Right lobe of liver (tissue), 6 donors: ENCODE results near the gene ELOVL5. TPM values are rescaled to one million over a fixed set of nuclear protein-coding genes. Genes with fewer than 3 reads are reported as not detected.
A peak's percentile ranks its signal among the peaks of the same experiment; 100 is the strongest.
"Not testable (repeated sequence)": the region's sequence is repeated elsewhere in the genome, so short reads cannot be mapped to it uniquely, and the experiment has no call there.

Experiments
- ATAC-seq, 4 donors: fragments of 200-7000 bp; cut with Tn5 transposase; one replicate each; pipeline ENCODE4 v1.9.1; 2020; ENCODE audit warnings: mild to moderate bottlenecking in 4 of 4, moderate library complexity in 4 of 4
- DNase-seq, 3 donors: peaks; one replicate each; pipeline ENCODE4 v3.0.0-alpha.2; 2020
- H3K27ac ChIP-seq, 3 donors: fragments of 200-600 bp; one replicate each; pipeline ENCODE4 v1.8.0; 2022
- H3K27me3 ChIP-seq, 2 donors: fragments of 200-600 bp; one replicate each; pipeline ENCODE4 v1.8.0; 2022
- H3K36me3 ChIP-seq, 4 donors: fragments of 200-600 bp; sonication (generic) in 1 of 4; one replicate each; pipeline versions ENCODE4 v1.5.1 to v1.8.0; 2017 to 2022; ENCODE audit warnings: control low read depth in 1 of 4
- H3K4me1 ChIP-seq, 4 donors: fragments of 200-600 bp; sonication (generic) in 1 of 4; one replicate each; pipeline versions ENCODE4 v1.5.1 to v1.8.0; 2017 to 2022; ENCODE audit warnings: control low read depth in 1 of 4
- H3K4me3 ChIP-seq, 3 donors: fragments of 200-600 bp; one replicate each; pipeline ENCODE4 v1.8.0; 2022
- H3K9me3 ChIP-seq, 4 donors: fragments of 200-600 bp; sonication (generic) in 1 of 4; one replicate each; pipeline versions ENCODE4 v1.5.1 to v1.8.0; 2017 to 2022; ENCODE audit warnings: control low read depth in 1 of 4
- POLR2A ChIP-seq: fragments of 450-650 bp; IDR thresholded peaks from one replicate; pipeline ENCODE4 v1.6.1; 2017; ENCODE audit warnings: antibody characterized with exemption, mild to moderate bottlenecking
- WGBS: methylation state at CpG from one replicate; pipeline ENCODE4 v1.1.6; 2018; ENCODE audit warnings: low coverage, low lambda C conversion rate; ENCODE audit not compliant: insufficient coverage; ENCODE audit errors: missing lambda C conversion rate; 5-methylcytosine and 5-hydroxymethylcytosine counted together
- intact Hi-C, 2 donors: fragments of 100-400 bp; cut with DNase I; formaldehyde crosslinking; loops; one replicate each; pipeline versions ENCODE4 v1.11.2 to v1.14.1; 2022
- total RNA-seq, 6 experiments: library from RNA; depleted of rRNA in 2 of 6; stranded (reverse); fragments of >200 nt in 2 of 6; fragmentation: NEBNext Ultra II Directional in 3 of 6; extraction: Animal tissue kit (Norgen Biotek cat#: 25700) in 3 of 6; gene quantifications; one replicate each; pipeline versions ENCODE4 v1.1.0 to v1.2.4, GENCODE V29; 2016 to 2023
- TF ChIP-seq, protein P1 (sequence below), 4 donors: fragments of 200-600 bp in 3 of 4; fragments of 450-650 bp in 1 of 4; IDR thresholded peaks; one replicate each; pipeline versions ENCODE4 v1.5.1 to v1.8.0; 2016 to 2022; ENCODE audit warnings: antibody characterized with exemption in 4 of 4, mild to moderate bottlenecking in 2 of 4
- donor health status: DM: no; HTN: yes; CAD: no.
- donor health status: DM: no; HTN: no; CAD: no.
- donor health status: DM: no; HTN: no; CAD: no.
- donor health status: DM: no; HTN: yes; CAD: no.
- donor health status: DM: no; HTN: yes; CAD: no.

The ELOVL5 gene
- total RNA-seq, 6 experiments from 2014 or later = 48.5 to 117 (median 55.7) TPM

DNA sequence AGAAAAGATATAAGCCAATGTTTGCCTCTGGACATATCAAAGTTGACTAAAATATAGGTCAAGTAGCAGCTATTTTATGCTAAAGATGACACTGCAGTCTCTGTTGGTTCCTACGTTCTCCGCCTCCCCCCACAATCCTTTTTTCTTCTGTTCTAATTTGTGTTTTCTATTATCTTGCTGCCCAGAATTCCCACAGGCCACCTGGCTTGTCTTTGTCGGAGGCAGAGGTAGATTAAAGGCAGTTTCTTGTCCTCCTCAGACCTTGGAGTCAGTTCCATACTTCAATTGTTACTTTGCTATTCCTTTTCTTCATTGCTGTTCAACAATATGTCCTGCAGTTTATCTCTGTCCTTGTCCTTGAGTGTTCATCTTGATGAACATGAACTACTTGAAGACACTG, 3.6 kb upstream of the ELOVL5 start:
- H3K27ac ChIP-seq = no peak overlapping the region
- H3K9me3 ChIP-seq = no peaks in the 10 kb centered on the region
- no peaks in the 10 kb centered on the region for H3K36me3 ChIP-seq
- DNase-seq (no peak), ATAC-seq (no peak)
- TF ChIP-seq, protein P1, sequence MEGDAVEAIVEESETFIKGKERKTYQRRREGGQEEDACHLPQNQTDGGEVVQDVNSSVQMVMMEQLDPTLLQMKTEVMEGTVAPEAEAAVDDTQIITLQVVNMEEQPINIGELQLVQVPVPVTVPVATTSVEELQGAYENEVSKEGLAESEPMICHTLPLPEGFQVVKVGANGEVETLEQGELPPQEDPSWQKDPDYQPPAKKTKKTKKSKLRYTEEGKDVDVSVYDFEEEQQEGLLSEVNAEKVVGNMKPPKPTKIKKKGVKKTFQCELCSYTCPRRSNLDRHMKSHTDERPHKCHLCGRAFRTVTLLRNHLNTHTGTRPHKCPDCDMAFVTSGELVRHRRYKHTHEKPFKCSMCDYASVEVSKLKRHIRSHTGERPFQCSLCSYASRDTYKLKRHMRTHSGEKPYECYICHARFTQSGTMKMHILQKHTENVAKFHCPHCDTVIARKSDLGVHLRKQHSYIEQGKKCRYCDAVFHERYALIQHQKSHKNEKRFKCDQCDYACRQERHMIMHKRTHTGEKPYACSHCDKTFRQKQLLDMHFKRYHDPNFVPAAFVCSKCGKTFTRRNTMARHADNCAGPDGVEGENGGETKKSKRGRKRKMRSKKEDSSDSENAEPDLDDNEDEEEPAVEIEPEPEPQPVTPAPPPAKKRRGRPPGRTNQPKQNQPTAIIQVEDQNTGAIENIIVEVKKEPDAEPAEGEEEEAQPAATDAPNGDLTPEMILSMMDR (IDR thresholded peaks at IDR 0.05) = no peak
- no peak for TF ChIP-seq POLR2A
- no peaks in the 10 kb centered on the region for H3K4me1 ChIP-seq
- H3K4me3 ChIP-seq = no peak overlapping the region
- 88% methylated on average over 2 of the region's 3 CpGs for WGBS
- H3K27me3 ChIP-seq = no peaks in the 10 kb centered on the region
- intact Hi-C loops = no loop called here

DNA sequence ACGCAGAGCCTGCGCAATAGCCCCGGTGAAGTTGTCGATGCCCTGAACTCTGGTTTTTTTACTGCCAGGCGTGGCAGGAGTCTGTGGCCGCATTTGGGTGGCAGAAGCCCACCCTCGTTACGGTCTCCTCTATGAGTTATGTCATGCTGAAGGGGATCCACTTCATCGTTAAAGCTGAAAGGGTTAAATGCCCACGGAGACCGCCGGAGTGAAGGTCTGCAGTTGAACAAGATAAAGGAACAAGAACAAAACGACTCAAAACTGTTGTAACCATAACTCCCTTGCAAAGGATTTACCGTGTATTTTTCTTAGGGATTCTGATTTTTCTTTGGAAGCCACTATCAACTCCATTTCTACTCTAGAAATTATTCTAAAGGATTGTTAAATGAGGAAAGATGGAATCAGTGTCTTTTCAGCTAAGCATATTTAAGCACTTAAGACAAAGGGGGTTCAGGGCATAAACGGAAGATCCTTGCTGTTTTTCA, 501 bp upstream of the ELOVL5 start:
- H3K4me1 ChIP-seq = peaks cover 0 to 21% (median 11%) of the 10 kb centered on the region in 4 donors
- H3K27me3 ChIP-seq = no peaks in the 10 kb centered on the region
- H3K27ac ChIP-seq = peak overlapping the region; percentile 96 to 99 (median 98)
- 3% methylated on average over 15 of the region's 15 CpGs for WGBS
- no peaks in the 10 kb centered on the region for H3K36me3 ChIP-seq
- peak overlapping the region; percentile 73 to 92 (median 89) for H3K4me3 ChIP-seq
- no peak for ATAC-seq
- TF ChIP-seq POLR2A = no peak
- TF ChIP-seq, protein P1 (IDR thresholded peaks at IDR 0.05) = no peak
- intact Hi-C loops = no loop called here
- no peaks in the 10 kb centered on the region for H3K9me3 ChIP-seq
- DNase-seq = no peak

DNA sequence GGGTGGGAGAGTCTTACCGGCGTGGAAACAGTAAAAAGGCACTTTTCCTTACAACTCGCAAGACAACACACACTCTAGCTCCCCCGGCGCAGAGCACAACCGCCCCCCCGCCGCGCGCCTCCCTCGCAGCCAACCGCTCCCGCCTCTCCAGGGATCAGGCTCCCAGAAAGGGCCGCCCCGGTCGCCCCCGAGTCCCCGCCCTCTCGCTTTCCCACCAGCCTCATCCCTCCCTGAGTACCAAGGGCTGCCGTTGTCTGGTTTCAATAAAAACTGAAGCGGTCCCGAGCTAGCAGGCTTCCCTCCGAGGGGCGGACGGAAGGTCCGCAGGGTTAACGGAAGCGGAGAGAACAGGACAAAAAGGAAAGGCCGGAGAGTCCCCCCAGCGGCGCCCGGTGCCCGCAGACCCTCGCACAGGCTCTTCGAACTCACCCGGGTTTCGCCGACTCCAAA, 804 bp downstream of the ELOVL5 start:
- no peaks in the 10 kb centered on the region for H3K27me3 ChIP-seq
- H3K27ac ChIP-seq = peak overlapping the region; percentile 96 to 99 (median 98)
- intact Hi-C loops = no loop called here
- ATAC-seq (peak; percentile 64 to 84 (median 72)), DNase-seq (peak; percentile 81 to 86 (median 82))
- peak overlapping the region; percentile 73 to 92 (median 89) for H3K4me3 ChIP-seq
- TF ChIP-seq, protein P1 (IDR thresholded peaks at IDR 0.05) = no peak
- TF ChIP-seq POLR2A = no peak
- no peaks in the 10 kb centered on the region for H3K9me3 ChIP-seq
- peaks cover 0 to 22% (median 11%) of the 10 kb centered on the region in 4 donors for H3K4me1 ChIP-seq
- no peaks in the 10 kb centered on the region for H3K36me3 ChIP-seq
- WGBS = 0% methylated on average over 10 of the region's 38 CpGs

DNA sequence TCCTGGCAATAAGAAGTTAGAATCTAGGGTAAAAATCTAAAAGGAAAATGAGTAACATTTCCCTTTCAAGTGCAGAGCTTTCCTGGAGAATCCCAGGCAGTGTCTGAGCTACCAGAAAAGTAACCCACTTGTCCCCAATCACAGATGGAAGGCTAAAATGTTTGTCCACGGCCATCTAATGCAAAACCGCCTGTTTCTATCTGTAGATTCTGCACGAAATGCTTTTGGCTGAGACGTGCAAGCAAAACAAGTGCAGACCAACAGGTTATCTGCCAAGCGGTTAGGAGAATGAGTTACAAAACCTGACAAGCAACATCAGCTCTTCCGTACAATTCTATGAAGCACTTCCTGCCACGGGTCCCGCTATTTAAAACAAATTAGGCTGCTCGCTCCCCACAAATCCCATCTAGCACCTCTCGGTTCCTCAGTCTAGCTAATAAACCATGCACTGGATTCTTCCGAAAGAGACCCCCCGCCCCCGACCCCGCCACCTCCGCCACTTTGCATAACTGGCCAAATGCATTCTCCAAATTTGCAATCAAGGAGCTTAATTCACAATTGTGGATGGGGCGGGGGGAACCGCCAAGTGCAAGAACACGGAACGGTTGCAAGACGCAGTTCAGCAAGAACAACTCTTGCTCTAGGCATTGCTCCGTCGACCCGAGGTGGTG, 1.4 kb downstream of the ELOVL5 start:
- no peaks in the 10 kb centered on the region for H3K27me3 ChIP-seq
- H3K27ac ChIP-seq = peak overlapping the region; percentile 96 to 99 (median 98)
- DNase-seq (no peak), ATAC-seq (peak; percentile 14 to 33 (median 26))
- intact Hi-C loops = no loop called here
- peaks cover 0 to 26% (median 11%) of the 10 kb centered on the region in 4 donors for H3K4me1 ChIP-seq
- TF ChIP-seq POLR2A = no peak
- TF ChIP-seq, protein P1 (IDR thresholded peaks at IDR 0.05) = no peak
- no peaks in the 10 kb centered on the region for H3K9me3 ChIP-seq
- no peaks in the 10 kb centered on the region for H3K36me3 ChIP-seq
- under 1% methylated on average over 22 of the region's 23 CpGs for WGBS
- peak overlapping the region; percentile 73 to 92 (median 89) for H3K4me3 ChIP-seq

DNA sequence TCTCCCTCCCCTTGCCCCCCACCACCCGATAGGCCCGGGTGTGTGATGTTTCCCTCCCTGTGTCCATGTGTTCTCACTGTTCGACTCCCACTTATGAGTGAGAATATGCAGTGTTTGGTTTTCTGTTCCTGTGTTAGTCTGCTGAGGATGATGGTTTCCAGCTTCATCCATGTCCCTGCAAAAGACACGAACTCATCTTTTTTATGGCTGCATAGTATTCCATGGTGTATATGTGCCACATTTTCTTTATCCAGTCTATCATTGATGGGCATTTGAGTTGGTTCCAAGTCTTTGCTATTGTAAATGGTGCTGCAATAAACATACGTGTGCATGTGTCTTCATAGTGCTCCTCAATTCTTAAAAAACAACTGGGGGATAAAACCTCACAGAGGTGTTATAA, 2.7 kb downstream of the ELOVL5 start:
- H3K4me1 ChIP-seq = peaks cover 0 to 26% (median 11%) of the 10 kb centered on the region in 4 donors
- ATAC-seq, DNase-seq, H3K27me3 ChIP-seq, H3K9me3 ChIP-seq, intact Hi-C loops, H3K36me3 ChIP-seq, H3K27ac ChIP-seq, H3K4me3 ChIP-seq: not testable (repeated sequence)
- 96% methylated on average over 5 of the region's 5 CpGs for WGBS
